Left forelimb (tissue), 1 donor: Measurements from ENCODE around the gene ABI3.

ENCODE experiments used
- DNase-seq: peaks from one replicate; pipeline ENCODE4 v3.0.0-alpha.2; 2018; ENCODE audit warnings: low spot score

The ABI3 gene

DNA sequence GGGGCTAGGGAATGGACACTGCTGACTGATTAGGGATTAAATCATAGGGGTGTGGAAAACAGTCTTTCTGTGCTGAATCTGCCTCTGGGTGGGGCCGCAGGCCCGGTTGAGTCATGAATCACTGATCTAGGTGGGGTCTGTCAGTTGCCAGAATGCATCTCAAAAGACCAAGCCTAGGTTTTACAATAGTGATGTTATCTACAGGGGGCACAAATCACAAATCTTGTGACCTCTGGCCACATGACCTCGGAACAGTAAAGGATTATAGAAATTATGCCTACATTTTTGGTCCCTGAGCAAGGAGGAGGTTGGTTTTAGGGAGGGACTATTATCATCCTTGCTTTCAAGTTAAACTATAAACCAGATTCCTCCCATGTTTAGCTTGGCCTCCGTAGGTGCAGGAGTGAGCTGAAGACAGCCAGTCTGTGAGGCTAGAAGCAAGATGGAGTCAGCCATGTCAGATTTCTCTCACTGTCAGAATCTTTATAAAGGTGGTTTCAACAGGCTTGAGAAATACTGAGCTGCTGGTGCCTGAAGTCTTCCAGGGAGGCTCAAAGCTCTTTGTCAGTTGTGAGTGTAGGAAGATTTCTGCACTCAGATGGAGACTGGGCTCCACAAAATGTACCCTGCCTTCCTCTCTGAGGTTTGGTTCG is 13.0 kb upstream of the ABI3 start:
- DNase-seq, result no peak

DNA sequence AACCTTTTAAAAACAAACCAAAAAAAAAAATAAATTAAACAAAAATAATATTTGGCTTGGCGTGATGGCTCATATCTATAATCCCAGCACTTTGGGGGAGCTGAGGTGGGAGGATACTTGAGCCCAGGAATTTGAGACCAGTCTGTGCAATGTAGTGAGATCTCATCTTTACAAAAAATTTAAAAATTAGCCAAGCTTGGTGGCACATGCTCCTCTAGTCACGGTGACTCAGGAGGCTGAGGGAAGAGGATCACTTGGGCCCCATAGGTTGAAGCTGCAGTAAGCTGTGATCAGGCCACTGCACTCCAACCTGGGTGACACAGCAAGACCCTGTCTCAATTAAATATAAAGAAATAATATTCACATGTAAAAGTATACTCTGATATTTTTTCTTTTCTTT is 12.3 kb upstream of the ABI3 start:
- DNase-seq, result no peak

GRCh38 chr17:49200423-49201083 is 10.0 kb upstream of the ABI3 start:
- no peak for DNase-seq

- DNase-seq, result no peak
Measured at GRCh38 chr17:49201481-49201927, 9.0 kb upstream of the ABI3 start.

- no peak for DNase-seq
Measured at GRCh38 chr17:49203796-49204195, 6.7 kb upstream of the ABI3 start.

- no peak for DNase-seq
Measured at GRCh38 chr17:49204516-49204915, 6.0 kb upstream of the ABI3 start.

DNA sequence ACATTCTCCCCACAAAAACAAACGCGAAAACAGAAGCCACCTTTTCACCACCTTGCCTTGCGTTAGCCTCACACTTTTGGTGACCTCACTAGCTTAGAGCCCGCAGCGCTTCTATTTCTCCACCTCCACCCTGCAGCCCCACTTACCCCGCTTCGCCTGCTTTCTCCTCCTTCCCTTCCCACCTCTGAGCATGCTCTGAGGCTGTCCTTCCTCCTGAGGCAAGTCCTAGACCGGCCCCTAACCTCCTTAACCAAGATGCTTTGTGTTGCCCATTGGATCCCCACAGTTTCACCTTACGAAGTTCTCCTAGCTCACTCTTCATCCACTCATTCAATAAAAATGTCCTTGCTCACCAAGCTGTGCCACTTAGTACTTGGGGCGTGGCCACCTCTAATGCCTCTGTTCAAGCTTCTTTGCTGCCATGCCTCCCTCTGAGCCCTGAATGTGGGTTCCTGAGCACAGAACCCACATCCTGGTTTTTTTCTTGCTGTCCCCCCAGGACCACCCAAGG is 1.4 kb upstream of the ABI3 start:
- DNase-seq, result no peak

GRCh38 chr17:49213399-49213798 is 2.9 kb downstream of the ABI3 start:
- no peak for DNase-seq

- no peak for DNase-seq
Measured at GRCh38 chr17:49213847-49214246, 3.3 kb downstream of the ABI3 start.

DNA sequence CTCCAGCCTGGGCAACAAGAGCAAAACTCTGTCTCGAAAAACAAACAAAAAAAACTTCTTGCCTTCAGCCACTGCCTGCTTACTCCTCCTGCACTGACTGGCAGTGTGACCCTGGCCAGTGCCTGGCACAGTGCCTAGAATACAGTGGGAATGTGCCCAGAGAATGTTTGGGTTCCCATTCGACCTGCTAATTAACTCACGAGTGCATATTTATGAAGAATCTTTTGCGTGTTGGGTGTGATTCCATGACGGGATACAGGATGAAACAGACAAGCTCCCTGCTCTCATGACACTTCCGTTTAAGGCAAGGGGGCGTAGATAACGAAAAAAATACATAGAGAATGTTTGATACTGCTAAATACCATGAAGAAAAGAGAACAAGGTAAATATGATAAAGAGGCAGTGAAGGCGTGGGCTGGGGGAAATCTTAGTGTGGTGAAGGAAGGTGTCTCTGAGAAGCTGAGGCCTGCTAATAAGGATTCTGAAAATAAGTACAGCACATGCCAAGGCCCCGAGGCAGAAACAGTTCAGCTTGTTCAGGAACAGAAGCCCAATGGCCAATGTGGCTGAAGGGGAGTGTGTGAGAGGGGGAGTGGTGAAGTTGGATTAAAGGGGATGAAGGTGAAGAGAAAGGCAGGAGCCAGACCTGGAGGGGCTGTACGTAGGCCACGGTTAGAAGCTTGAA is 4.3 kb downstream of the ABI3 start:
- no peak for DNase-seq

DNA sequence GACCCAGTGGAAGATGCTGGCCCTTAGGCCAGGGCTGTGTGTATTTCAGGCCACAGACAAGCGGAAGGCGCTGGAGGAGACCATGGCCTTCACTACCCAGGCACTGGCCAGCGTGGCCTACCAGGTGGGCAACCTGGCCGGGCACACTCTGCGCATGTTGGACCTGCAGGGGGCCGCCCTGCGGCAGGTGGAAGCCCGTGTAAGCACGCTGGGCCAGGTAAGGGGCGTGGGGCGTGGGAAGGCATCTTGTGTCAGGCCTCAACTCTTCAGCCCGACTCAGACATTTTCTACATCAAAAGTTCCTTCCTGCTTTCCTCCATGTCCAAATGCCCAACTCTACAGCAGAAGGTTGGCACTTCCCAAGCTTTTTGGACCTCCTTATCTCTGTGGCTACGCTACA is 6.0 kb downstream of the ABI3 start:
- DNase-seq, result no peak

- no peak for DNase-seq
Measured at GRCh38 chr17:49216953-49217650, 6.6 kb downstream of the ABI3 start.

DNA sequence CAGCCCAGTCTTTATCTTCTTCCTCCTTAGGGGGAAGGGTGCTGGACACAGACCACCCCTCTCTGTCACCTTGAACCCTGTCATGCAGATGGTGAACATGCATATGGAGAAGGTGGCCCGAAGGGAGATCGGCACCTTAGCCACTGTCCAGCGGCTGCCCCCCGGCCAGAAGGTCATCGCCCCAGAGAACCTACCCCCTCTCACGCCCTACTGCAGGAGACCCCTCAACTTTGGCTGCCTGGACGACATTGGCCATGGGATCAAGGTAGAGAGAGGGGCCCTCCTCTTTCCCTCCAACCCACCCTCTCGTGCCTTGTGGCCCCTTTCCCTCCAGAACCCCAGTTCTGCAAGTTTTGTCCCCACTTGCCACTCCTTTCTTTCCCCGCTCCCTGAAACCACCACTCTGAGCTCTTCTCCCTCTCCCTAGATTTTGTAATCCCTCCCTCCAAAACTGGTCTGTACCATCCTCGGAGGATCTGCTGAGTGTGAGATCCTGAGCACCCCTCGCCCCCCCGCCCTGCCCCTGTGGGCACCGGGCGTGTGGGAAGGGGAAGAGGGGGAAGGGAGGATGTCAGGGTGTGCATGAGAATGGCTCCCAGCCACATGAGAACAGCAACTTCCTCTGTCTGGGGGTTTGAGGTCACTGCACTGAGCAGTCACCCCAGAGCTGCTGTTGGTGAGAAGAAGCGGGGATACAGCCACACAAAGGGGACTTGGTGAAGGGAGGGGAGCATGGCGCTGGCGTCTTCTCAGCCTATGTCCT is 7.3 kb downstream of the ABI3 start:
- no peak for DNase-seq

- no peak for DNase-seq
Measured at GRCh38 chr17:49218941-49219913, 8.7 kb downstream of the ABI3 start.

DNA sequence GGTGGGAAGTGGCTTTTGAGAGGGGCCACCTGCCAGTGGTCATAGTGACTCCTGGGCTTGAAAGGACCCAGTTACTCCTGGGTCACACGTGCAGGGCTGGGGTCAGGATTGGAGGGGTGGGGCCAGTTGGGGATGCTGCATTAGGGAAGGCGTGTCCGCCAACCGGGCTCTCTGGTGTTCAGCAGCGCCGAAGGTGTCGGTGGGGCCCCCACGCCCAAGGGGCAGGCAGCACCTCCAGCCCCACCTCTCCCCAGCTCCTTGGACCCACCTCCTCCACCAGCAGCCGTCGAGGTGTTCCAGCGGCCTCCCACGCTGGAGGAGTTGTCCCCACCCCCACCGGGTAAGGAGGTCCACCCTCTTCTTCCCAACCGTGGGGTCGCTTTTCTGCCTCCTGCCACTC is 9.5 kb downstream of the ABI3 start:
- DNase-seq, result no peak

- no peak for DNase-seq
Measured at GRCh38 chr17:49223168-49223516, 12.6 kb downstream of the ABI3 start.

- DNase-seq, result no peak
Measured at GRCh38 chr17:49223517-49224197, 13.2 kb downstream of the ABI3 start.

GRCh38 chr17:49224198-49224996 is 13.9 kb downstream of the ABI3 start:
- no peak for DNase-seq

- no peak for DNase-seq
Measured at GRCh38 chr17:49224997-49225337, 14.5 kb downstream of the ABI3 start.
